Measurements from ENCODE around the gene DENND5A. TPM values are rescaled to one million over a fixed set of nuclear protein-coding genes. Genes with fewer than 3 reads are reported as not detected.
A peak's percentile ranks its signal among the peaks of the same experiment; 100 is the strongest.

The DENND5A gene
- total RNA-seq, 1 donor from 2014 or later, result 59.5 TPM

GRCh38 chr11:9254416-9254815 lies 10.7 kb downstream of the DENND5A start:
- Mint-ChIP-seq H3K27me3 (ENCODE audit: unreplicated experiment) (peaks cover 3% of the 10 kb centered on the region), H3K4me3 (ENCODE audit: unreplicated experiment) (no peak overlapping the region), H3K27ac (ENCODE audit: unreplicated experiment) (no peak overlapping the region), H3K36me3 (ENCODE audit: low read depth, unreplicated experiment) (peaks cover 10% of the 10 kb centered on the region), H3K9me3 (ENCODE audit: unreplicated experiment) (no peaks in the 10 kb centered on the region), H3K4me1 (ENCODE audit: unreplicated experiment) (peaks cover 23% of the 10 kb centered on the region)
- no peak for TF ChIP-seq CTCF (IDR thresholded peaks at IDR 0.05; ENCODE audit: unreplicated experiment)
- DNase-seq (ENCODE audit: low spot score), result no peak

GRCh38 chr11:9253086-9253485 lies 12.1 kb downstream of the DENND5A start:
- Mint-ChIP-seq H3K27ac (ENCODE audit: unreplicated experiment) (peak overlapping the region; percentile 48), H3K27me3 (ENCODE audit: unreplicated experiment) (peaks cover 1% of the 10 kb centered on the region), H3K36me3 (ENCODE audit: low read depth, unreplicated experiment) (peaks cover 4% of the 10 kb centered on the region), H3K4me3 (ENCODE audit: unreplicated experiment) (no peak overlapping the region), H3K9me3 (ENCODE audit: unreplicated experiment) (no peaks in the 10 kb centered on the region), H3K4me1 (ENCODE audit: unreplicated experiment) (peaks cover 23% of the 10 kb centered on the region)
- TF ChIP-seq CTCF (IDR thresholded peaks at IDR 0.05; ENCODE audit: unreplicated experiment), result no peak
- no peak for DNase-seq (ENCODE audit: low spot score)

- DNase-seq (ENCODE audit: low spot score), result no peak
- TF ChIP-seq CTCF (IDR thresholded peaks at IDR 0.05; ENCODE audit: unreplicated experiment), result no peak
- H3K4me1 Mint-ChIP-seq (ENCODE audit: unreplicated experiment), result peaks cover 23% of the 10 kb centered on the region
- peaks cover 4% of the 10 kb centered on the region for H3K36me3 Mint-ChIP-seq (ENCODE audit: low read depth, unreplicated experiment)
- peak overlapping the region; percentile 40 for H3K27ac Mint-ChIP-seq (ENCODE audit: unreplicated experiment)
- H3K27me3 Mint-ChIP-seq (ENCODE audit: unreplicated experiment), result peaks cover 2% of the 10 kb centered on the region
- no peaks in the 10 kb centered on the region for H3K9me3 Mint-ChIP-seq (ENCODE audit: unreplicated experiment)
- no peak overlapping the region for H3K4me3 Mint-ChIP-seq (ENCODE audit: unreplicated experiment)
Observed at GRCh38 chr11:9251311-9251710, 13.8 kb downstream of the DENND5A start.

- no peak overlapping the region for H3K4me3 Mint-ChIP-seq (ENCODE audit: unreplicated experiment)
- H3K27ac Mint-ChIP-seq (ENCODE audit: unreplicated experiment), result peak overlapping the region; percentile 81
- peaks cover 1% of the 10 kb centered on the region for H3K27me3 Mint-ChIP-seq (ENCODE audit: unreplicated experiment)
- H3K4me1 Mint-ChIP-seq (ENCODE audit: unreplicated experiment), result peaks cover 23% of the 10 kb centered on the region
- peaks cover 4% of the 10 kb centered on the region for H3K36me3 Mint-ChIP-seq (ENCODE audit: low read depth, unreplicated experiment)
- no peaks in the 10 kb centered on the region for H3K9me3 Mint-ChIP-seq (ENCODE audit: unreplicated experiment)
- no peak for DNase-seq (ENCODE audit: low spot score)
- TF ChIP-seq CTCF (IDR thresholded peaks at IDR 0.05; ENCODE audit: unreplicated experiment), result no peak
Observed at GRCh38 chr11:9250139-9250582, 15.0 kb downstream of the DENND5A start.

- H3K4me1 Mint-ChIP-seq (ENCODE audit: unreplicated experiment), result peaks cover 19% of the 10 kb centered on the region
- no peak for DNase-seq (ENCODE audit: low spot score)
- H3K36me3 Mint-ChIP-seq (ENCODE audit: low read depth, unreplicated experiment), result peaks cover 4% of the 10 kb centered on the region
- peaks cover 1% of the 10 kb centered on the region for H3K27me3 Mint-ChIP-seq (ENCODE audit: unreplicated experiment)
- H3K9me3 Mint-ChIP-seq (ENCODE audit: unreplicated experiment), result no peaks in the 10 kb centered on the region
- no peak overlapping the region for H3K4me3 Mint-ChIP-seq (ENCODE audit: unreplicated experiment)
- H3K27ac Mint-ChIP-seq (ENCODE audit: unreplicated experiment), result no peak overlapping the region
- TF ChIP-seq CTCF (IDR thresholded peaks at IDR 0.05; ENCODE audit: unreplicated experiment), result no peak
Observed at GRCh38 chr11:9249252-9249651, 15.9 kb downstream of the DENND5A start.

Data from endothelial cell (in vitro differentiated cells).